ENCODE measurements around the gene TMEM208.

- TF ChIP-seq POLR2A (IDR thresholded peaks at IDR 0.05) (no peak), CTCF (IDR thresholded peaks at IDR 0.05) (no peak), EP300 (IDR thresholded peaks at IDR 0.05) (no peak)
These were observed 36.2 kb upstream of the TMEM208 start for GRCh38 chr16:67190448-67191399.
